NCI-H2227 (cell line): Measurements from ENCODE around the gene PSORS1C2.
"Not testable (repeated sequence)": the region's sequence is repeated elsewhere in the genome, so short reads cannot be mapped to it uniquely, and the experiment has no call there.

Experiments
- DNase-seq: peaks from one replicate; lab custom pipeline; 2025; ENCODE audit not compliant: unreplicated experiment; lab: John Stamatoyannopoulos, UW

PSORS1C2 gene

GRCh38 chr6:31168606-31169005 is 29.7 kb upstream of the PSORS1C2 start:
- no peak for DNase-seq

GRCh38 chr6:31165986-31166385 is 27.1 kb upstream of the PSORS1C2 start:
- DNase-seq: no peak

GRCh38 chr6:31165064-31165832 is 26.4 kb upstream of the PSORS1C2 start:
- DNase-seq: not testable (repeated sequence)

- DNase-seq: not testable (repeated sequence)
These were observed 25.7 kb upstream of the PSORS1C2 start for GRCh38 chr6:31164475-31165063.

GRCh38 chr6:31163922-31164321 is 25.1 kb upstream of the PSORS1C2 start:
- no peak for DNase-seq

GRCh38 chr6:31162463-31163165 is 23.7 kb upstream of the PSORS1C2 start:
- DNase-seq: no peak

DNA sequence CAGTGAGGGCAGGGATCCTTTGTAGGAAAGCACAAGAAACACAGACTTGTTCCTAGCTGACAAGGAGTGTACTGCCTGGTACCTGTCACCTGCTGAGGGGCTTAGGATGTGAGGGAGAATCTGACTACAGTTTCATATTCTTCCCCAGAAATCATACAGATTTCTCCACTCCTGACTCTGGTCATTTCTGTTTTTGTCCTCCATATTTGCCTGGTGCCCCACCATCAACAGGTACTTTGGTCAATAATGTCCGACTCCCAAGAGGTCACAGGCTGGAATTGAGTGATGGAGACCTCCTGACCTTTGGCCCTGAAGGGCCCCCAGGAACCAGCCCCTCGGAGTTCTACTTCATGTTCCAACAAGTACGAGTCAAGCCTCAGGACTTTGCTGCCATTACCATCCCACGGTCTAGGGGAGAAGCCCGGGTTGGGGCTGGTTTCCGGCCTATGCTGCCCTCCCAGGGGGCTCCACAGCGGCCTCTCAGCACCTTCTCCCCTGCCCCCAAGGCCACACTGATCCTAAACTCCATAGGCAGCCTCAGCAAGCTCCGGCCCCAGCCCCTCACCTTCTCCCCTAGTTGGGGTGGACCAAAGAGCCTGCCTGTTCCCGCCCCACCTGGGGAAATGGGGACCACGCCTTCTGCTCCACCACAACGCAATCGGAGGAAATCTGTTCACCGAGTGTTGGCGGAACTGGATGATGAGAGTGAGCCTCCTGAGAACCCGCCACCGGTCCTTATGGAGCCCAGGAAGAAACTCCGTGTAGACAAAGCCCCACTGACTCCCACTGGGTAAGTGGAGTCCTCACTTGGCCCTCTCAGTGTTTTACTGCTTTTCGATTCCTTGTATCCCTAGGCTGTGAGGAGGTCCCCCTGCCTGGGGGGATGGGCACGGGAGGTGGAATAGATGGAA is 22.6 kb upstream of the PSORS1C2 start:
- DNase-seq: no peak

GRCh38 chr6:31158863-31159855 is 20.3 kb upstream of the PSORS1C2 start:
- DNase-seq: peak; percentile 42

GRCh38 chr6:31158140-31158862 is 19.4 kb upstream of the PSORS1C2 start, which contains the start of gene TCF19:
Gene TCF19 (plus strand): TSS chr6:31158589. CDS start chr6:31159470, 881 bp downstream.
- peak; percentile 99 for DNase-seq

- peak; percentile 33 for DNase-seq
These were observed 18.8 kb upstream of the PSORS1C2 start, which contains the start of gene CCHCR1 for GRCh38 chr6:31157513-31158139. Gene CCHCR1 (minus strand): TSS chr6:31157802. CDS start chr6:31157600, 202 bp downstream.

- DNase-seq: no peak
These were observed 17.8 kb upstream of the PSORS1C2 start for GRCh38 chr6:31156641-31157040.

DNA sequence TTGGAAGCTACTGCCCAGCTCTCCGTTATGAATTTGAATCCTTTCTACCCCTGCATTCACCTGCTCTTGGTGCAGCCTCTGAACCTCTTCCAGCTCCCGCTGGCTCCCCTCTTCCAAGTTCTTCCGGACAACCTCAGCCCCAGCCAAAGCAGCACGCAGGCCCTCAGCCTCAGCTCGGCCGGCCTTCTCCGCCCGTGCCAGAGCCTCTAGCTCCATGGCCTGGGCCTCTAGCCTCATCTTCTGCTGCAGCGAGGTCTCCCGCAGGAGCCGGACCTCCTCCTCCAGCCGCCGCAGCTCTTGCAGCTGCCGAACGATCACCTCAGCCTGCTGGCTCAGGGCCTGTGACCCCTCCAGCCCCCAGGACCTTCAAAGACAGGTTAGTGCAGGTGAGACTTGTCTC is 15.6 kb upstream of the PSORS1C2 start:
- no peak for DNase-seq

GRCh38 chr6:31152781-31153180 is 13.9 kb upstream of the PSORS1C2 start:
- no peak for DNase-seq

GRCh38 chr6:31149827-31150447 is 11.1 kb upstream of the PSORS1C2 start:
- no peak for DNase-seq

DNA sequence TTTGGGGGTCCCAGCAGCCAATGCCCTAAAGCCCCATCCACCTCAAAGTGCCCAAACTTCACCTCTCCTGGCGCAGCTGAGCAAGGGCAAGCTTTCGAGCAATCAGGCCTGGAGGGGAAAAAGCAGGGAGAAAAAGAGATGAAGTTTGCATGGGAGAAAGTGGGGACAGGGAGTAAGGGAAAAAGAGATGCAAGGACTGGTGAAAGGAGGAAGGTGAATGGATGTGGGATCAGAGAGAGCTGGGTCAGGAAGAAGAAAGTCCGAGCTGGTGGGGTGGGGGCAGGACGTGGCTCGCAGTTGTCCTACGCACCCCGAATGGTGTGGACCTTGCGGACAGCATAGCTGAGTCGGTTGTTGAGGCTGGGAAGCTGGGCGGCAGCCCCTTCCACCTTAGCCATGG is 6.5 kb upstream of the PSORS1C2 start:
- no peak for DNase-seq

DNA sequence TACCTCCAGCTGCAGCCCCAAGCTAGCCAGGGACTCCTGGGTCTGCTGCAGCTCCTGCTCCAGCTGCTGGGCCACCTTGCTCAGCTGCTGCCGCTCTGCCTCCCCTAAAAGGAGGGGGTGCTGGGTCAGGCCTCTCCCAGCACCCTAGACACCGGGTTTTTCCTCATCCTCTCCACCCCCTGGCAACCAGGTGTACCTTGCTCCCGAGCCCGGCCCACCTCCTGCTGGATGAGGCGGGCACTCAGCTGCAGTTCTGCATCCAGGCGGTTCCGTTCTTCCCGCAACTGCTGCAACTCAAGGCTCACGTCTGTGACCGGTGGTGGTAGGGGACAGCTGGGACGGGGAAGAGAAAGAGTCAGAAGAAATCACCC is 6.1 kb upstream of the PSORS1C2 start:
- DNase-seq: no peak

- DNase-seq: no peak
These were observed 5.6 kb upstream of the PSORS1C2 start for GRCh38 chr6:31144296-31144969.

DNA sequence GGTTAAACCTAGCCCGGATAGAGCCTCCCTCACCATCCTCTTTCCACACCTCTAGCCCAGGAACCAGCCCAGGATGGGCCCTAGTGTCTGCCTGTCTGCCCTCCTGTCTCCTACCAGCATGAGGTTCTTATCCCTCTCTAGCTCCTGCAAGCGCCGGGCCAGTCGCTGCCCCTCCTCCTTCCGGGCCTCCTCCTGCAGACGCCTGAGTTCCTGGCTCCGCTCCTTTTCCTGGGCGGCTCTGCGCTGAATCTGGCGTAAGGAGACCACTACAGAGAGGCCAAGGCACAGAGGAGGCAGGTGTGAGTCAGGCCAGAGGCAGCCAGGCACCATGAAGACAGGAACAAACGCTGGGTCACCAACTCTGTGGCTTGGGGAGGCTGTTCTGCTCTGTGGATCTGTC is 4.3 kb upstream of the PSORS1C2 start:
- peak; percentile 43 for DNase-seq
